ENCODE measurements around the gene EBNA1BP2.

DNA sequence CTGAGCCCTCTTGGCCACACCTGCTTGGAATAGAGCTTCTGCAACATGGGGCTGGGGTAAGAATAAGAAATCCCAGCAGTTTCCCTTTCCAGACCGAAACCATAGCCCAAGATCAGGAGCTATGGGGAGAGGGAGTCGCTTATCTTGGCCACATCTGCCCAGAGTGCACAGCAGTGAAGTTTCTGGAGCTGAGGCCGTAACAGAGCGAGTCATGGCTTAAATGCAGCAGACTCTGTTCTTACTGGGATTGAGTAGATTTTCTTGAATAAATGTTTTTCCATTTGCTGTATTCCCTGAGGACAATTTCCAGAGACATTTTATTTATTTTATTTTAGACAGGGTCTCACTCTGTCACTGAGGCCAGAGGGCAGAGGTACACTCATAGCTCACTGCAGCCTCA is 33.6 kb upstream of the EBNA1BP2 start:
- TF ChIP-seq, protein P1, sequence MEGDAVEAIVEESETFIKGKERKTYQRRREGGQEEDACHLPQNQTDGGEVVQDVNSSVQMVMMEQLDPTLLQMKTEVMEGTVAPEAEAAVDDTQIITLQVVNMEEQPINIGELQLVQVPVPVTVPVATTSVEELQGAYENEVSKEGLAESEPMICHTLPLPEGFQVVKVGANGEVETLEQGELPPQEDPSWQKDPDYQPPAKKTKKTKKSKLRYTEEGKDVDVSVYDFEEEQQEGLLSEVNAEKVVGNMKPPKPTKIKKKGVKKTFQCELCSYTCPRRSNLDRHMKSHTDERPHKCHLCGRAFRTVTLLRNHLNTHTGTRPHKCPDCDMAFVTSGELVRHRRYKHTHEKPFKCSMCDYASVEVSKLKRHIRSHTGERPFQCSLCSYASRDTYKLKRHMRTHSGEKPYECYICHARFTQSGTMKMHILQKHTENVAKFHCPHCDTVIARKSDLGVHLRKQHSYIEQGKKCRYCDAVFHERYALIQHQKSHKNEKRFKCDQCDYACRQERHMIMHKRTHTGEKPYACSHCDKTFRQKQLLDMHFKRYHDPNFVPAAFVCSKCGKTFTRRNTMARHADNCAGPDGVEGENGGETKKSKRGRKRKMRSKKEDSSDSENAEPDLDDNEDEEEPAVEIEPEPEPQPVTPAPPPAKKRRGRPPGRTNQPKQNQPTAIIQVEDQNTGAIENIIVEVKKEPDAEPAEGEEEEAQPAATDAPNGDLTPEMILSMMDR (IDR thresholded peaks at IDR 0.05) = no peak
- TF ChIP-seq ZFX (IDR thresholded peaks at IDR 0.05; ENCODE audit: borderline replicate concordance) = no peak
